GM21723 (cell line): Measurements from ENCODE around the gene NRL.

Source experiments
- ATAC-seq: cut with Tn5 transposase; IDR thresholded peaks from one replicate; pipeline ENCODE4 v1.9.1; 2021; ENCODE audit warnings: mild to moderate bottlenecking, moderate library complexity; ENCODE audit not compliant: unreplicated experiment

NRL gene

GRCh38 chr14:24068711-24069410 is 45.9 kb downstream of the NRL start:
- ATAC-seq = no peak

- no peak for ATAC-seq
Measured at GRCh38 chr14:24067133-24068082, 47.3 kb downstream of the NRL start.

GRCh38 chr14:24066496-24067132 is 48.1 kb downstream of the NRL start:
- ATAC-seq = no peak

GRCh38 chr14:24065408-24065807 is 49.3 kb downstream of the NRL start:
- ATAC-seq = no peak

GRCh38 chr14:24064856-24065255 is 49.9 kb downstream of the NRL start:
- no peak for ATAC-seq

- no peak for ATAC-seq
Measured at GRCh38 chr14:24064091-24064795, 50.5 kb downstream of the NRL start.

- no peak for ATAC-seq
Measured at GRCh38 chr14:24063263-24063836, 51.4 kb downstream of the NRL start.

GRCh38 chr14:24062216-24062980 is 52.4 kb downstream of the NRL start:
- ATAC-seq = no peak

- no peak for ATAC-seq
Measured at GRCh38 chr14:24060984-24061913, 53.5 kb downstream of the NRL start.

- ATAC-seq = no peak
Measured at GRCh38 chr14:24060443-24060842, 54.3 kb downstream of the NRL start.

- no peak for ATAC-seq
Measured at GRCh38 chr14:24059841-24060388, 54.8 kb downstream of the NRL start.

- no peak for ATAC-seq
Measured at GRCh38 chr14:24058951-24059475, 55.7 kb downstream of the NRL start.

- ATAC-seq = peak; percentile 67
Measured at GRCh38 chr14:24058260-24058950, 56.3 kb downstream of the NRL start.

GRCh38 chr14:24057867-24058259 is 56.9 kb downstream of the NRL start:
- no peak for ATAC-seq

- ATAC-seq = no peak
Measured at GRCh38 chr14:24057271-24057670, 57.5 kb downstream of the NRL start.

- ATAC-seq = no peak
Measured at GRCh38 chr14:24056800-24057184, 58.0 kb downstream of the NRL start.

GRCh38 chr14:24055971-24056799 is 58.6 kb downstream of the NRL start:
- no peak for ATAC-seq
